Smooth muscle cell (in vitro differentiated cells): ENCODE measurements around the gene TMEM132D. TPM values are rescaled to one million over a fixed set of nuclear protein-coding genes. Genes with fewer than 3 reads are reported as not detected.

Experiments used
- DNase-seq: peaks from one replicate; lab custom pipeline; 2025; ENCODE audit not compliant: unreplicated experiment; lab: John Stamatoyannopoulos, UW
- H2AFZ ChIP-seq: fragments of 200-600 bp; sonication (generic); 2 replicates; pipeline ENCODE4 v1.6.0; 2016; ENCODE audit warnings: antibody characterized with exemption, low read depth, mild to moderate bottlenecking
- H3F3A ChIP-seq: fragments of 200-600 bp; sonication (generic); 2 replicates; pipeline ENCODE4 v1.6.0; 2017; ENCODE audit warnings: antibody characterized with exemption, low read depth
- H3K27ac ChIP-seq: fragments of 200-600 bp; sonication (generic); 2 replicates; pipeline ENCODE4 v1.5.1; 2016; ENCODE audit warnings: low read depth, mild to moderate bottlenecking
- H3K27me3 ChIP-seq: fragments of 200-600 bp; sonication (generic); 2 replicates; pipeline ENCODE4 v1.6.1; 2016; ENCODE audit warnings: low read depth, mild to moderate bottlenecking
- H3K36me3 ChIP-seq: fragments of 200-600 bp; sonication (generic); 2 replicates; pipeline ENCODE4 v1.5.1; 2016; ENCODE audit warnings: low read depth
- H3K4me1 ChIP-seq: fragments of 200-600 bp; sonication (generic); 2 replicates; pipeline ENCODE4 v1.5.1; 2016; ENCODE audit warnings: low read depth
- H3K4me2 ChIP-seq: fragments of 200-600 bp; sonication (generic); 2 replicates; pipeline ENCODE4 v1.6.0; 2016; ENCODE audit warnings: mild to moderate bottlenecking
- H3K4me3 ChIP-seq: fragments of 200-600 bp; sonication (generic); 2 replicates; pipeline ENCODE4 v1.5.1; 2016; ENCODE audit warnings: mild to moderate bottlenecking
- H3K79me2 ChIP-seq: fragments of 200-600 bp; sonication (generic); 2 replicates; pipeline ENCODE4 v1.6.0; 2016; ENCODE audit warnings: low read depth, mild to moderate bottlenecking
- H3K9ac ChIP-seq: fragments of 200-600 bp; sonication (generic); 2 replicates; pipeline ENCODE4 v1.6.0; 2016; ENCODE audit warnings: low read depth
- H3K9me3 ChIP-seq: fragments of 200-600 bp; sonication (generic); replicated peaks from 2 replicates; pipeline ENCODE4 v1.5.1; 2016; ENCODE audit warnings: low read depth
- H4K20me1 ChIP-seq: fragments of 200-600 bp; sonication (generic); 2 replicates; pipeline ENCODE4 v1.6.0; 2016; ENCODE audit warnings: low read depth
- WGBS: methylation state at CpG from one replicate; pipeline ENCODE4 v1.1.7; 2016; ENCODE audit warnings: low lambda C conversion rate; 5-methylcytosine and 5-hydroxymethylcytosine counted together
- polyA plus RNA-seq: library from polyadenylated mRNA; unstranded; fragments of >200 nt; fragmentation: Nextera tagmentation; extraction: Ambion mirVana; gene quantifications from 2 replicates; pipeline ENCODE4 v1.2.1, GENCODE V29; 2016
- total RNA-seq: library from RNA; depleted of rRNA; stranded (reverse); fragments of >200 nt; gene quantifications from 2 replicates; pipeline ENCODE4 v1.2.3, GENCODE V29; 2014
- TF ChIP-seq, protein P1 (sequence below): fragments of 200-600 bp; sonication (generic); IDR thresholded peaks from 2 replicates; pipeline ENCODE4 v1.5.1; 2017; ENCODE audit warnings: borderline replicate concordance, mild to moderate bottlenecking, antibody characterized with exemption; ENCODE audit not compliant: insufficient read depth, poor library complexity, severe bottlenecking

TMEM132D gene
- total and polyA plus RNA-seq, 2 experiments from 2014 or later: not detected

DNA sequence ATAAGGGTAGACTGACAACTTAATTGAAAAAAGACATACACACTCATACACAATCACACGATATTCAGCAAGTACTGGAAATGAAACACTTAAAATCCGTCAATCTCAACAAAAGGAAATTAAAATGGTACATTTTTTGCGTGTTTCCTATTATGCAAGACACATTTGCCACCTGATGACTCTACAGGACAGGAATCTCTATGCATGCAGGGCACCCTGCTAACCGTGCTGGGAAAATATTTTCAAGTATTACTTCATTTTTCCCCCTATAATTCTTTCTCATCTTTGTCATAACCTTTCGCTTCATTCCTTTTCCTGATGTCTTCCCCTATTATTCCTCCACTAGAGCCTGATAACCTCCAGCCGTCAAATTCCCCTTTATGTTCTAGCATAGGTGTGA, 150.2 kb downstream of the TMEM132D start:
- TF ChIP-seq, protein P1, sequence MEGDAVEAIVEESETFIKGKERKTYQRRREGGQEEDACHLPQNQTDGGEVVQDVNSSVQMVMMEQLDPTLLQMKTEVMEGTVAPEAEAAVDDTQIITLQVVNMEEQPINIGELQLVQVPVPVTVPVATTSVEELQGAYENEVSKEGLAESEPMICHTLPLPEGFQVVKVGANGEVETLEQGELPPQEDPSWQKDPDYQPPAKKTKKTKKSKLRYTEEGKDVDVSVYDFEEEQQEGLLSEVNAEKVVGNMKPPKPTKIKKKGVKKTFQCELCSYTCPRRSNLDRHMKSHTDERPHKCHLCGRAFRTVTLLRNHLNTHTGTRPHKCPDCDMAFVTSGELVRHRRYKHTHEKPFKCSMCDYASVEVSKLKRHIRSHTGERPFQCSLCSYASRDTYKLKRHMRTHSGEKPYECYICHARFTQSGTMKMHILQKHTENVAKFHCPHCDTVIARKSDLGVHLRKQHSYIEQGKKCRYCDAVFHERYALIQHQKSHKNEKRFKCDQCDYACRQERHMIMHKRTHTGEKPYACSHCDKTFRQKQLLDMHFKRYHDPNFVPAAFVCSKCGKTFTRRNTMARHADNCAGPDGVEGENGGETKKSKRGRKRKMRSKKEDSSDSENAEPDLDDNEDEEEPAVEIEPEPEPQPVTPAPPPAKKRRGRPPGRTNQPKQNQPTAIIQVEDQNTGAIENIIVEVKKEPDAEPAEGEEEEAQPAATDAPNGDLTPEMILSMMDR: no peak
- 83% methylated on average over 6 of the region's 6 CpGs for WGBS
- Histone ChIP-seq H3K36me3 (no peaks in the 10 kb centered on the region), H3K4me1 (no peaks in the 10 kb centered on the region), H3K9ac (no peak overlapping the region), H3K27me3 (no peaks in the 10 kb centered on the region), H3K4me3 (no peak overlapping the region), H3K79me2 (no peaks in the 10 kb centered on the region), H2AFZ (no peak overlapping the region), H3K4me2 (no peak overlapping the region), H3K9me3 (no peaks in the 10 kb centered on the region), H4K20me1 (no peaks in the 10 kb centered on the region), H3F3A (no peaks in the 10 kb centered on the region), H3K27ac (no peak overlapping the region)
- no peak for DNase-seq

DNA sequence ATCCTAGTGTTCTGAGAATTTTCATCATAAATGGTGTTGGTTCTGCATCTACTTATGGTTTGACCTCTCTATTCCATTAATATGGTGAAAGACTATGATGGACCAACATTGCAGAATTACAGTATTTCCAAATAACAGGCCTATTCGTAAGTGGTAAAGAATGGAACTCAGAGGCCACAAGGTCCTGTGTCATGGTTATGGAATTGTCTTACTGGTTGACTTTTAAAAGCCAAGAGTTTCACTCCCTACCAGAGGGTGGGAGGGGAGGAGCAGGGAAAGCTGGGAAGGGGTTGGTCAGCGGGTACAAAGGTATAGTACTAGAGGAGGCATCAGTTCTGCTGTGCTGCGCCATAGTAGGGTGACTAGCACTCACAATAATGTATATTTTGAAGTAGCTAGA, 153.4 kb downstream of the TMEM132D start:
- Histone ChIP-seq H3K36me3 (no peaks in the 10 kb centered on the region), H3K27ac (no peak overlapping the region), H3K9me3 (no peaks in the 10 kb centered on the region), H3K4me2 (no peak overlapping the region), H3F3A (no peaks in the 10 kb centered on the region), H3K4me1 (no peaks in the 10 kb centered on the region), H2AFZ (no peak overlapping the region), H3K4me3 (no peak overlapping the region), H3K27me3 (no peaks in the 10 kb centered on the region), H3K79me2 (no peaks in the 10 kb centered on the region), H3K9ac (no peak overlapping the region), H4K20me1 (no peaks in the 10 kb centered on the region)
- DNase-seq: no peak
- 94% methylated on average over 3 of the region's 3 CpGs for WGBS
- TF ChIP-seq, protein P1: no peak

DNA sequence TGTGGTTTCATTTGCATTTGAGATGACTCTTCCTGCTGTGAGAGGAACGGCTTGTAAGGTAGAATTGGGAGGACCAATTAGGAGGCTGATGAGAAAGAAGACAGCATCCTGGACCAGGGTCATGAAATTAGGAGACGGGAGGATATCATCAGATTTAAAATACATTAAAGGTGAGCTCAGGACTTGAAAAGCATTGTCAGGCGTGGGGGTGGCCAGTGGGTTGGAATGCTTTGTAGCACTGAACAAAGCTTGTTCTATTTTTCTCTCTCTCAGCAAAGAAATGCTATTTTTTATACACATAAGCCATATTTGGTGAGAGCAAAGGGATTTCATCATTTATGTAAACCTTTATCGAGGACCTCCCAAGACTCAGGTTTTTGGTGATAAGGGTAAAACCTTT, 157.5 kb downstream of the TMEM132D start:
- no peaks in the 10 kb centered on the region for H4K20me1 ChIP-seq
- no peaks in the 10 kb centered on the region for H3F3A ChIP-seq
- H3K4me3 ChIP-seq: no peak overlapping the region
- 88% methylated on average over 4 of the region's 4 CpGs for WGBS
- no peak overlapping the region for H2AFZ ChIP-seq
- no peak overlapping the region for H3K9ac ChIP-seq
- H3K79me2 ChIP-seq: no peaks in the 10 kb centered on the region
- H3K4me2 ChIP-seq: no peak overlapping the region
- H3K9me3 ChIP-seq: no peaks in the 10 kb centered on the region
- no peak overlapping the region for H3K27ac ChIP-seq
- TF ChIP-seq, protein P1: no peak
- no peak for DNase-seq
- no peaks in the 10 kb centered on the region for H3K36me3 ChIP-seq
- no peaks in the 10 kb centered on the region for H3K27me3 ChIP-seq
- no peaks in the 10 kb centered on the region for H3K4me1 ChIP-seq

DNA sequence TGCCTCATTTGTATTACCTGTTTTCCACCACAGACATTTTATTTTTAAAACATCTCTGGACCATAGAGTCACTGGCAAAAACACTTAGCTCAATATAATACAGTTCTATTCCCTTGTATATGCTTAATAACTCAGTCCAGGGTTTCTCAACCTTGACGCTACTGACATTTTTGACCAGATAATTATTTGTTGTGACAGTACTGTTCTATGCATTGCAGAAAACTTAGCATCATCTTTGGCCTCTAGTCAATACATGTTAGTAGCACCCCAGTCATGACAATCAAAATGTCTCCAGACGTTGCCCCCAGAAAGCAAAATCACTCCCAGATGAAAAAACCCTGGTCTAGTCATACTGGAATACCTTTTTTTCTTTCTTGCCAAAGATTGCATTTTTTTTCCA, 174.7 kb downstream of the TMEM132D start:
- DNase-seq: no peak
- no peak overlapping the region for H3K9ac ChIP-seq
- no peaks in the 10 kb centered on the region for H3K27me3 ChIP-seq
- no peak overlapping the region for H2AFZ ChIP-seq
- H3K79me2 ChIP-seq: no peaks in the 10 kb centered on the region
- H4K20me1 ChIP-seq: no peaks in the 10 kb centered on the region
- no peak overlapping the region for H3K4me2 ChIP-seq
- H3K27ac ChIP-seq: no peak overlapping the region
- H3K4me1 ChIP-seq: no peaks in the 10 kb centered on the region
- no peak overlapping the region for H3K4me3 ChIP-seq
- no peaks in the 10 kb centered on the region for H3K36me3 ChIP-seq
- no peaks in the 10 kb centered on the region for H3F3A ChIP-seq
- WGBS: 85% methylated on average over 2 of the region's 2 CpGs
- TF ChIP-seq, protein P1: no peak
- H3K9me3 ChIP-seq: no peaks in the 10 kb centered on the region
